HG02852 (cell line): ENCODE results near the gene F2R.
"Not testable (repeated sequence)": the region's sequence is repeated elsewhere in the genome, so short reads cannot be mapped to it uniquely, and the experiment has no call there.

Experiments
- ATAC-seq: cut with Tn5 transposase; IDR thresholded peaks from one replicate; pipeline ENCODE4 v1.9.1; 2021; ENCODE audit warnings: mild to moderate bottlenecking, moderate library complexity; ENCODE audit not compliant: unreplicated experiment

Gene F2R

DNA sequence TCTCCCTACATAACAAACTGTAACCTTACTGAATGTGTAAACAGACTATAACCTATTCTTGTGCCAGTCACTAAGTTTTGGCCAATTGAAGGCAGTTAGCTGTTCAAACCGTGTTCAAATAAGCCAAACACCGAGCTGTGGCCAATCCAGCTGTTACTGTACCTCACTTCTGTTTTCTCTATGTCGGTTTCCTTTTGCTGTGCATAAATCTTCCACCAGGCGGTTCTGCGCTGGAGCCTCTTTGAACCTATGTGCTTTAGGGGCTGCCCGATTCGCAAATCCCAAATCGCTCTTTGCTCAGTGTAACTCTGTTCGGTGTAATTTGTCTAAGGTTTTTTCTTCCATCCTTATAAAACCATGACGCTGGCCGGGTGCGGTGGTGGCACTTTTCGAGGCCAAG, 31.8 kb downstream of the F2R start:
- no peak for ATAC-seq

DNA sequence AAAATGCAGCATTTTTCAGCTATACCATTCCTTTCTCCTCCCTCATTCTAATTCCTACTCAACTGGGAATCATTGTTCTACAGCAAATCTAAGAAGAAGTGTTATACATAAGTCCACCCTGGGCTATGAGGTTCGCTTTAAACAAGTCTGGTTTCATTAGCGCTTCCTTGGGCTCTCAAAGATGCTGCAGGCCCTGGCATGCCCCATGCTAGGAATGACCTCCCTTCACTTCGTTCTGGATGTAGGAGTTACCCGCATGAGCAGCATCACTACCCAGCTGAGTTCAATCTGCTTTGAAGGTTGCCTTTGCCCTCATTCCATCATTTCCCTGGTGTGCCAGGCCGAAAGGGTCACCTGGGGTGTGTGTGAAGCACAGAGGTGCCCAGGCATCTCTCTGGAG, 35.4 kb downstream of the F2R start:
- ATAC-seq: no peak

DNA sequence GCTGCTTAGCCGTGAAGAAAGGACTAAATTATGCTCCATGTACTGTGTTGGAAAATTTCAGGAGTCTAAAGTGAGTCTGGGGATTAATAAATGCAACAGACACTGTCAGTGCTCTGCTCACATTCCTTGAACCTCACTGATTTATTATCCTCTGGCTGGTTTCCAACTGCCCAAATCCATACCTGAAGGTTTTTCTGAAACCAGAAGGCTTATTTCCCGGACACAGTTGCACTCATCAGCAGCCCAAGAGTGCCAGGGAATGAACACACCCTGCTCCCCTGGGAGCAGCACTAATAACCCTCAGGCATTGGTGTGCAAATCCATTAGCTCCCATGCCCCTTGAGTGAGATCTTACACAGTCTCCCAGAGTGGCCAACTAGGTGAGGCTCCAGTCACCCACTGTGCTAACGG, 38.7 kb downstream of the F2R start:
- no peak for ATAC-seq

DNA sequence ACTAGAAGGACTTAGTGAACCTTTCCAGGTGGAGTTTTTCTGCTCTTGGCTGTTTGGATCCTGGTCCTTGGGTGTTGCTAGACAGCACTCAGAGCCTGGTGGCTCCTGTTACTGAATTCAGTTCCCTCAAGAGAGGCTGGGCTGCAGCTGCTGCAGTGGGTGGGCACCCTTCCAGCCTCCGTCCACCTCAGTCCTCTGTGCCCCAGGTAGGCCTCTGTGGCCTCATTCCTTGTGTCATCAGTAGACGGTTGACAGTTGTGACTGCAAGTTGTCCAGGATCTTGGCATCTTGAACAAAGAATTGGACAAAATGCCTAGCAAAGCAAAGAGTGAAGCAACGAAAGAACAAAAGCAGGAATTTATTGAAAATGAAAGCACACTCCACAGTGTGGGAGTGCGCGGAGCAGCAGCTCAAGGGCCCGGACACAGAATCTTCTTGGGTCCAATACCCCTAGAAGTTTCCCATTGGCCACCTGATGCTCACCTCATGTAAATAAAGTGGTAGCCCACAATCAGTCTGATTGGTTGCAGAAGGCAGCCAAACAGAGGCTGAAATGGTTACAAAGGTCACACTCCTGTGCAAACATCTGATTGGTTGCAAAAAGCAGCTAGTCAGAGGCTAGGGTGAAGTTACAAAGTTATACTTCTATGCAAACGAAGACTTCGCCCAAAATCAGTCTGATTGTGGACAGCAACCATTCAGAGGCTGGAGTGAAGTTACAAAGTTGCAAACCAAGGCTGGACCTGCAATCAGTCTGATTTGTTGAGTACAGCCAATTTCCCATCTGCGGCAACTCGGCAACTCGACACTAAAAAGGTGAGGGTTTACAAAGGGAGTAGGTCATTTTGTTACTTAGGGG, 40.1 kb downstream of the F2R start:
- no peak for ATAC-seq

DNA sequence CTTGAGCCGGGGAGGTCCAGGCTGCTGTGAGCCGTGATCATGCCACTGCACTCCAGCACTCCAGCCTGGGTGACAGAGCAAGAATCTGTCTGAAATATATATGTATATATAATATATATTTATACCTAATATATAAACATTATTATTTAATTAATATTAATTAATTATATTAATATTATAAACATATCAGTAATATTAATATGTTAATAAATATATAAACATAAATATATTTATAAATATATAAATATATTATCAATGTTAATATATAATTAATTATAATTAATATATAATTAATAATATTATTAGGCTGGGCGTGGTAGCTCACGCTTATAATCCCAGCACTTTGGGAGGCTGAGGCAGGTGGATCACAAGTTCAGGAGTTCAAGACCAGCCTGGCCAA, 41.1 kb downstream of the F2R start:
- no peak for ATAC-seq

DNA sequence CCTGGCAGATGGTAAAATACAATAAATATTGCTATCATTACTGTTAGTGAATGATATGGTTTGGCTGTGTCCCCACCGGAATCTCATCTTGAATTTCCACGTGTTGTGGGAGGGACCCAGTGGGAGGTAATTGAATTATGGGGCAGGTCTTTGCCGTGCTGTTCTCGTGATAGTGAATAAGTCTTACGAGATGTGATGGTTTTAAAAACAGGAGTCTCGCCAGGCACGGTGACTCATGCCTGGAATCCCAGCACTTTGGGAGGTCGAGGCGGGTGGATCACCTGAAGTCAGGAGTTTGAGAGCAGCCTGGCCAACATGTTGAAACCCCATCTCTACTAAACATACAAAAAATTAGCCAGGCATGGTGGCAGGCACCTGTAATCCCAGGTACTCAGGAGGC, 45.2 kb downstream of the F2R start:
- not testable (repeated sequence) for ATAC-seq

DNA sequence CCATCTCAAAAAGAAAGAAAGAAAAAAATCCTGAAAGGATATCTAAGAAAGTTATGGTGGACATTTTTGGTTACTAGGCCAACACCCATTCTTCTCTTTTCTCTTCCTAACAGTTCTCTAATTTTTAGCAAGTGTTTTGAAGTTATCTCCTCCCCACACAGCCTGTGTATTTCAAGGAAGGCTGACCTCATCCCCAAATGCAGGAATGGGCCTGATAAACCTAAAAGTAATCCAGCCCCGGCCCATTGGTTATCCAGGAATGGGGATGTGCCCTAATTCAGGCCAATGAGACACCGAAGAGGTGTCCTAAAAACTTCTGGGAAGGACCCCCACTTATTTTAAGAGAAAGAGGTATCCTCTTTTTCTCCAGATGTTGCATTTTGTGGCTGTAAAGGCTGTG, 46.6 kb downstream of the F2R start:
- no peak for ATAC-seq

DNA sequence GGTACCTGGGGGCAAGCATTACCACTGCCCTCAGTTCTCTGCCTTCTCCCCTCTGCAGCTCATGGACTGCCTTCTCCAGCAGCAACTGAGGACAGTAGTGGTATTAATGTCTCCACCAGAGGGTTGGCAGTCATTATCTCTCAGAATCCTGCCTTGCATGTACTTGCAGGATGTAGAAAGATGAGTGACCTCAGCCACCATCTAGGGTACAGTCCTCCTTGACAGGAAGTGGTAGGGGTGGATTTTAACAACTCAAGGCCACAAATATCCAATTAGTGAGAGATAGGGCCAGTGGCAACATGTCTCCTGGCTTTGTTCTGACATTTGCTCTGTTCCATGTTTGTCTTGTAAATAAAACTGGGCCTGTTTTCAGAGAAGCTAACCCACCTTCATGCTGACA, 47.2 kb downstream of the F2R start:
- no peak for ATAC-seq

DNA sequence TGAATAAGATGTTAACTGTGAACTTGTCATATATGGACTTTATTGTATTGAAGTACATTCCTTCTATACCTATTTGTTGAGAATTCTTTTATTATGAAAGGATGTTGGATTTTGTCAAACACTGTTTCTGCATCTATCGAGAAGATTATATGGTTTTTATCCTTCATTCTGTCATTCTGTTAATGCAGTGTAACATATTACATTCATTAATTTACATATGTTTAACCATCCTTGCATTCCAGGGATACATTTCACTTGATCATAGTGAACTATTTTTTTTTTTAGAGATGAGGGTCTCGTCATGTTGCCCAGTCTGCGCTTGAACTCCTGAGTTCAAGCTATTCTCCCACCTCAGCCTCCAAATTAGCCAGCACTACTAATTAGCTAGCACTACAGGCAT, 48.4 kb downstream of the F2R start:
- no peak for ATAC-seq

DNA sequence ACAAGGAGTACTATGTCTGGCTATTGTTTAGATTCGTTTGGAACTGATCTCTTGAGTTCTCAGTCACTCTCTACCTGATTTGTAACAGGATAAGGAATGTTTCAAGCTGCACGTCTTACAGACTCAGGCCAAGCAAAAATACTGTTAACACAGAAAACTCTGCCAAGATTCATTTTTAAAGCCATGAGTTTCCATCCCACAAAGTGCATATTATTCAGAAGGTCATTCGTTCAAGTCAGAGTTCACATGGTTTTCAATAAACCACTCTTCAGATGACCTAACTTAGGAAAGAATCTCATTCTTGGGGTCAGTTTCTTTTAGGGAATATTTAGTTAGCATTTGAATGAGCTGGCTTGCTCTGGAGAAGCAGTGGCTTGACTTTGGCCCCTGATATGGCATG, 49.3 kb downstream of the F2R start:
- ATAC-seq: no peak

DNA sequence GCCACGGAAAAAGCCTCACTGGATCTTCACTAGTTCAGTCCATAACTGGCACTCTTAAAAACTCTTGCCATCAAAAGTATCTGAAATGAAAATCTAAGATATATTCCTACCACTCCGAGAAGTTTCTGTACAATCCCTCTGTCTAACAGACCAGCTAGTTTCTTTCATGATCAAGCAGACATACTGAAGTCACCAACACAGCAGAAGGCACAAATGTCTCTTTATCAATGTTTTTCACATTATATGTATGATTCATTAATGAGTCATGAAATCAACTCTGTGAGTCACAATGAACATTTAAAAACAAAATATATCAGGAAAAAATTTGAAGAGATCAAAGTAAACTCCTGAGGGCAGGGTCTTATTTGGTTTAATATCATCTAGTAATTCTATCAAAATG, 50.8 kb downstream of the F2R start:
- ATAC-seq: no peak

DNA sequence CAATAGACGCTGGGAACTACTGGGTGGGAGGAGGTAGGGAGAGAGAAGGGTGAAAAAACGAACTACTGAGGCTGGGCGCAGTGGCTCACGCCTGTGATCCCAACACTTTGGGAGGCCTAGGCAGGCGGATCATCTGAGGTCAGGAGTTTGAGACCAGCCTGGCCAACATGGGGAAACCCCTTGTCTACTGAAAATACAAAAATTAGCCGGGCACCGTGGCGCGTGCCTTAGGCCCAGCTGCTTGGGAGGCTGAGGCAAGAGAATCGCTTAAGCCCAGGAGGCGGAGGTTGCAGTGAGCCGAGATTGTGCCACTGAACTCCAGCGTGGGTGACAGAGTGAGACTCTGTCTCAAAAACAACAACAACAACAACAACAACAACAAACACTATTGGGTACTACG, 55.1 kb downstream of the F2R start:
- ATAC-seq: not testable (repeated sequence)

DNA sequence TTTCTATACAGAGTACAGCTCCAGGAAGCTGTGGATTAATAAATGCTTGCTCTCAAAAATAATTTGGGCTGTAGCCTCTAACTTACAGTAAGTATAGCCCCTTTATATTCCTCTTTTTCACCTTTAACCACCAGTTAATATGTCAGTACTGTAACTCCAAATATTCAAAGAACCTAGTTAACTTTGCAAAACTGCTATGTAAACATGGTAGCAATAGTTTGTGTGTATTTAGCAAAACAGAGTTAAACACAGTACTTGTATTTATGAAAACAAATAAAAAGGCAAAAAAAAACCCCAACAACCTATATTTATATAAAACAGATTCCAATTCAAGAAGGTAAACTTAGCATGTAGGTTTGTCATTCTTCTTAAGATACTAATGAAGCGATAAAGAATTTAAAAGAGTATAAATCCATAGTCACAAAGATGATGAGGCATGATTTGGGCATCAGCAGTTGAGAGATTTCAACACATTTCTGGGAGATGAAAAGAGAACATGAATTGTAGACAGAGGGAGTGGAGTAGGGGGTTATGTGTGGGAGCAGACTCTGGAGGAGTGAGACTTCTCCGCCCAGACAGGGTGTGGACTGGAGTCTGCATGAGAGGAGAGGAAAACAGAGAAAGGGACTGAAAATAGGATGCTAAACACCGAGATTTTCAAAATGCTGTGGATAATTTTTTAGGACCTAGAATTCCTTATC, 55.9 kb downstream of the F2R start:
- no peak for ATAC-seq

DNA sequence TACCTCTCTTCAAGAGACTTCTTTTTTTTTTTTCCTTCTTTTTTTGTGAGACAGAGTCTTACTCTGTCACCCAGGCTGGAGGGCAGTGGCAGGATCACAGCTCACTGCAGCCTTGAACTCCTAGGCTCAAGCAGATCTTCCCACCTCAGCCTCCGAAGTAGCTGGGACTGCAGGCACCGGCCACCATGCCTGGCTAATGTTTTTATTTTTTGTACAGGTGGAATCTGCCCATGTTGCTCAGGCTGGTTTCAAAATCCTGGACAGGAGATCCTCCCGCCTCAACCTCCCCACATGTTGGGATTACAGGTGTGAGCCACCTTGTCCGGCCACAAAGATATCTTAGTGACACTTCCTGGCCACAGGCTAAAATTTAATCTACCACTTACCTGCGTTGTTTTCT, 60.0 kb downstream of the F2R start:
- no peak for ATAC-seq

DNA sequence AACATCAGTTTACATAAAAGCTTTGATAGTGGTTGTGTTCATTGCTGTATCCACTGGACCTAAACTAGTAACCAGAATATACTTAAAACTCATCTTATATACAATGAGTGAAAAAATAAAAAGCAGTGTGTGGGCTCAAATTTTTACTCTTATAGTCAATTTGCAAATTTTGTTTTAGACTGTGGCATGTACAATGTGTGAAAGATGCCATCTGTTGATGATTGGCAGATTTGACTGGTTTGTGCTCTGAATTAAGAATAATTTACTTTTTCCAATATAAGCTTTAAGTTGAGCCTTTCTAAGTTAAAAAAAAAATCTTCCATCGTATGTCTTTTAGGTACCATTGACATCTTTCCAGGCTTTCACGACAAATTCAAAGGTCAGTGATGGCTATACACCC, 60.5 kb downstream of the F2R start:
- no peak for ATAC-seq

DNA sequence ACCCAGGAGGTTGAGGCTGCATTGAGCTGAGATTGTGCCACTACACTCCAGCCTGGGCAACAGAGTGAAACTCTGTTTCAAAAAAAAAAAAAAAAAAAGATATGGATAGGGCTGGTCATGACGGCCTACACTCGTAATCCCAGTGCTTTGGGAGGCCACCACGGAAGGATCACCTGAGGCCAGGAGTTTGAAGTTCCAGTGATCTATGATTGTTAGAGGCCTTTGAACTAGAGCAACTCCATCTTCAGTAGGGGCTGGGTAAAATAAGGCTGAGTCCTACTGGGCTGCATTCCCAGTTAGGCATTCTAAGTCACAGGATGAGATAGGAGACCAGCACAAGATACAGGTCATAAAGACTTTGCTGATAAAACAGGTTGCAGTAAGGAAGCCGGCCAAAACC, 64.7 kb downstream of the F2R start:
- ATAC-seq: not testable (repeated sequence)

DNA sequence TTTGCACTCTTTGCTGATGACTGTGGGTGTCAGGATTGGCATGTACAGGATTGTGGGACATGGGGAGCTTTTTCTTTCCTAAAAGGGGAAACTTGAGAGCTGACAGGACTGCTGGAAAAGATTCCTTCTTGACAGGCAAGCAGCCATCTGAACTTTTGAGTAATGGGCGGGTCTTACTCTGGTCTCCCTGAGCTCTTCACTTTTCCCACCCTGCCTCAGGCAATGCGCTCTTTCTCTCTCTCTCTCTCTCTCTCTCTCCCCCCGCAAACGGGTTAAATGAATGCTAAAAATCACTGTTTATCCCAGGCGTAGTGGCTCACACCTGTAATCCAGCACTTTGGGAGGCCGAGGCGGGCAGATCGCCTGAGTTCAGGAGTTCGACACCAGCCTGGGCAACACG, 65.8 kb downstream of the F2R start:
- no peak for ATAC-seq

DNA sequence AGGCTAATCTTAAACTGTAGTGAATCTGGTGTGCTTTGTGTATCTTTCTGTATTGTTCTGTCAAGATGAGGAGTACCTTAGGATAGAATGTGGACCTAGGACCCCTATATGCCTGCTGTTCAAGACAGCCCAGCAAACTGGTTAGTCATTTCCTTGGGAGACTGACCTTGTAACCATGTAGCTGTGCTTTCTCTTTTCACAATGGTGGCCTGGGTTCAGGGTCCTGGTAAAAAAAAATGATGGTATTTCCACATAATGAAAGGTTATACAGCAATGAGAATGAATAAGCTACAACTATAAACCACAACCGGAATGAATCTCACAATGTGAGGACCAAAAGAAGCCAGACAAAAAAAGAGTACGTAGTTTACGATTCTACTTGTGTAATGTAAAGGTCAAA, 66.5 kb downstream of the F2R start:
- ATAC-seq: no peak
